Smooth muscle cell (in vitro differentiated cells): Measurements from ENCODE around the gene GBP2. TPM values are rescaled to one million over a fixed set of nuclear protein-coding genes. Genes with fewer than 3 reads are reported as not detected.

Experiments used
- DNase-seq: peaks from one replicate; lab custom pipeline; 2025; ENCODE audit not compliant: unreplicated experiment; lab: John Stamatoyannopoulos, UW
- H2AFZ ChIP-seq: fragments of 200-600 bp; sonication (generic); 2 replicates; pipeline ENCODE4 v1.6.0; 2016; ENCODE audit warnings: antibody characterized with exemption, low read depth, mild to moderate bottlenecking
- H3F3A ChIP-seq: fragments of 200-600 bp; sonication (generic); 2 replicates; pipeline ENCODE4 v1.6.0; 2017; ENCODE audit warnings: antibody characterized with exemption, low read depth
- H3K27ac ChIP-seq: fragments of 200-600 bp; sonication (generic); 2 replicates; pipeline ENCODE4 v1.5.1; 2016; ENCODE audit warnings: low read depth, mild to moderate bottlenecking
- H3K27me3 ChIP-seq: fragments of 200-600 bp; sonication (generic); 2 replicates; pipeline ENCODE4 v1.6.1; 2016; ENCODE audit warnings: low read depth, mild to moderate bottlenecking
- H3K36me3 ChIP-seq: fragments of 200-600 bp; sonication (generic); 2 replicates; pipeline ENCODE4 v1.5.1; 2016; ENCODE audit warnings: low read depth
- H3K4me1 ChIP-seq: fragments of 200-600 bp; sonication (generic); 2 replicates; pipeline ENCODE4 v1.5.1; 2016; ENCODE audit warnings: low read depth
- H3K4me2 ChIP-seq: fragments of 200-600 bp; sonication (generic); 2 replicates; pipeline ENCODE4 v1.6.0; 2016; ENCODE audit warnings: mild to moderate bottlenecking
- H3K4me3 ChIP-seq: fragments of 200-600 bp; sonication (generic); 2 replicates; pipeline ENCODE4 v1.5.1; 2016; ENCODE audit warnings: mild to moderate bottlenecking
- H3K79me2 ChIP-seq: fragments of 200-600 bp; sonication (generic); 2 replicates; pipeline ENCODE4 v1.6.0; 2016; ENCODE audit warnings: low read depth, mild to moderate bottlenecking
- H3K9ac ChIP-seq: fragments of 200-600 bp; sonication (generic); 2 replicates; pipeline ENCODE4 v1.6.0; 2016; ENCODE audit warnings: low read depth
- H3K9me3 ChIP-seq: fragments of 200-600 bp; sonication (generic); replicated peaks from 2 replicates; pipeline ENCODE4 v1.5.1; 2016; ENCODE audit warnings: low read depth
- H4K20me1 ChIP-seq: fragments of 200-600 bp; sonication (generic); 2 replicates; pipeline ENCODE4 v1.6.0; 2016; ENCODE audit warnings: low read depth
- CTCF ChIP-seq: fragments of 200-600 bp; sonication (generic); IDR thresholded peaks from 2 replicates; pipeline ENCODE4 v1.5.1; 2017; ENCODE audit warnings: borderline replicate concordance, mild to moderate bottlenecking, antibody characterized with exemption; ENCODE audit not compliant: insufficient read depth, poor library complexity, severe bottlenecking
- WGBS: methylation state at CpG from one replicate; pipeline ENCODE4 v1.1.7; 2016; ENCODE audit warnings: low lambda C conversion rate; 5-methylcytosine and 5-hydroxymethylcytosine counted together
- polyA plus RNA-seq: library from polyadenylated mRNA; unstranded; fragments of >200 nt; fragmentation: Nextera tagmentation; extraction: Ambion mirVana; gene quantifications from 2 replicates; pipeline ENCODE4 v1.2.1, GENCODE V29; 2016
- total RNA-seq: library from RNA; depleted of rRNA; stranded (reverse); fragments of >200 nt; gene quantifications from 2 replicates; pipeline ENCODE4 v1.2.3, GENCODE V29; 2014

The GBP2 gene
- total and polyA plus RNA-seq, 2 experiments from 2014 or later = 2.1 to 3.1 TPM

- no peaks in the 10 kb centered on the region for H3K36me3 ChIP-seq
- H2AFZ ChIP-seq = no peak overlapping the region
- H3K9ac ChIP-seq = no peak overlapping the region
- no peaks in the 10 kb centered on the region for H3K27me3 ChIP-seq
- no peak for DNase-seq
- no peak overlapping the region for H3K4me2 ChIP-seq
- H4K20me1 ChIP-seq = no peaks in the 10 kb centered on the region
- H3K4me3 ChIP-seq = no peak overlapping the region
- no peaks in the 10 kb centered on the region for H3K79me2 ChIP-seq
- no peak for TF ChIP-seq CTCF
- H3K4me1 ChIP-seq = no peaks in the 10 kb centered on the region
- no peaks in the 10 kb centered on the region for H3F3A ChIP-seq
- no peaks in the 10 kb centered on the region for H3K9me3 ChIP-seq
- no peak overlapping the region for H3K27ac ChIP-seq
Measured at GRCh38 chr1:89171067-89171438, 45.1 kb upstream of the GBP2 start.

GRCh38 chr1:89170170-89171066 lies 44.5 kb upstream of the GBP2 start:
- Histone ChIP-seq H3K27ac (no peak overlapping the region), H3K4me3 (no peak overlapping the region), H2AFZ (no peak overlapping the region), H3K4me2 (no peak overlapping the region), H3K27me3 (no peaks in the 10 kb centered on the region), H4K20me1 (no peaks in the 10 kb centered on the region), H3K9ac (no peak overlapping the region), H3K4me1 (no peaks in the 10 kb centered on the region), H3K36me3 (no peaks in the 10 kb centered on the region), H3K79me2 (no peaks in the 10 kb centered on the region), H3F3A (no peaks in the 10 kb centered on the region), H3K9me3 (no peaks in the 10 kb centered on the region)
- TF ChIP-seq CTCF = no peak
- DNase-seq = no peak
- 92% methylated on average over 4 of the region's 4 CpGs for WGBS

- H3K36me3 ChIP-seq = no peaks in the 10 kb centered on the region
- 79% methylated on average over 2 of the region's 2 CpGs for WGBS
- no peak overlapping the region for H3K9ac ChIP-seq
- H3K4me3 ChIP-seq = no peak overlapping the region
- no peak overlapping the region for H2AFZ ChIP-seq
- H4K20me1 ChIP-seq = no peaks in the 10 kb centered on the region
- no peak overlapping the region for H3K27ac ChIP-seq
- H3K4me2 ChIP-seq = no peak overlapping the region
- no peaks in the 10 kb centered on the region for H3F3A ChIP-seq
- no peaks in the 10 kb centered on the region for H3K4me1 ChIP-seq
- no peaks in the 10 kb centered on the region for H3K79me2 ChIP-seq
- no peaks in the 10 kb centered on the region for H3K9me3 ChIP-seq
- DNase-seq = no peak
- no peaks in the 10 kb centered on the region for H3K27me3 ChIP-seq
- TF ChIP-seq CTCF = no peak
Measured at GRCh38 chr1:89169166-89169565, 43.3 kb upstream of the GBP2 start.
